ENCODE data around the gene GADL1. TPM values are rescaled to one million over a fixed set of nuclear protein-coding genes. Genes with fewer than 3 reads are reported as not detected.

The GADL1 gene
- polyA plus RNA-seq, 3 donors, result not detected

- intact Hi-C loops (cut with micrococcal nuclease), result no loop called here
- H3K27ac Mint-ChIP-seq, result peak overlapping the region in 2 of 7 donors; percentile 10 to 12
- peaks cover 34% of the 10 kb centered on the region for H3K4me1 Mint-ChIP-seq
- TF ChIP-seq CTCF (IDR thresholded peaks at IDR 0.05), result no peak
- no peak for DNase-seq
- H3K4me3 Mint-ChIP-seq, result no peak overlapping the region
- Histone ChIP-seq H3K9me3 (replicated peaks in 1 of 2; ENCODE audit: control insufficient read depth in 1 of 2, insufficient read depth in 1 of 2, low read length in 2 of 2) (no peaks in the 10 kb centered on the region), H4K20me1 (ENCODE audit: insufficient read depth, low read length) (peaks cover 99% of the 10 kb centered on the region), H3K9ac (ENCODE audit: insufficient read depth, low read length, poor library complexity, severe bottlenecking) (no peak overlapping the region), H3K4me2 (replicated peaks; ENCODE audit: extremely low read depth, low read length, poor library complexity, severe bottlenecking) (no peak overlapping the region), H3K27ac (ENCODE audit: low read depth in 1 of 2, low read length in 2 of 2) (no peak overlapping the region), H3K4me1 (ENCODE audit: control insufficient read depth in 1 of 2, insufficient read depth in 2 of 2, low read length in 2 of 2) (peaks cover 17 to 24% of the 10 kb centered on the region in 2 donors), H3K4me3 (replicated peaks in 1 of 3; ENCODE audit: low read depth in 2 of 3, low read length in 3 of 3) (no peak overlapping the region), H3K27me3 (ENCODE audit: control insufficient read depth in 2 of 2, insufficient read depth in 2 of 2, low read length in 2 of 2) (no peaks in the 10 kb centered on the region), H2AFZ (ENCODE audit: insufficient read depth, low read depth, low read length, poor library complexity, severe bottlenecking) (no peak overlapping the region), H3K36me3 (replicated peaks in 1 of 2; ENCODE audit: control insufficient read depth in 1 of 2, insufficient read depth in 2 of 2, low read length in 2 of 2) (peaks cover 49 to 91% of the 10 kb centered on the region in 2 donors), H3K79me2 (ENCODE audit: insufficient read depth, low read length) (peaks cover 57% of the 10 kb centered on the region)
- peaks cover 0 to 2% (median 0%) of the 10 kb centered on the region in 7 donors for H3K9me3 Mint-ChIP-seq
- WGBS (ENCODE audit: insufficient coverage), result 91% methylated on average over 3 of the region's 3 CpGs
- H3K27me3 Mint-ChIP-seq (ENCODE audit: low read depth in 3 of 3), result peaks cover 0 to 3% (median 0%) of the 10 kb centered on the region in 3 donors
- H3K36me3 Mint-ChIP-seq, result peaks cover 86 to 89% of the 10 kb centered on the region in 2 donors
Observed at GRCh38 chr3:30683769-30684168, 210.7 kb downstream of the GADL1 start.

GRCh38 chr3:30682434-30683155, 211.9 kb downstream of the GADL1 start:
- peak overlapping the region in 1 of 2 donors; percentile 62 for H3K27ac ChIP-seq (ENCODE audit: low read depth in 1 of 2, low read length in 2 of 2)
- H3K36me3 Mint-ChIP-seq, result peaks cover 85 to 89% of the 10 kb centered on the region in 2 donors
- intact Hi-C loops (cut with micrococcal nuclease), result no loop called here
- no peak for TF ChIP-seq CTCF (IDR thresholded peaks at IDR 0.05)
- H2AFZ ChIP-seq (ENCODE audit: insufficient read depth, low read depth, low read length, poor library complexity, severe bottlenecking), result no peak overlapping the region
- no peak overlapping the region for H3K9ac ChIP-seq (ENCODE audit: insufficient read depth, low read length, poor library complexity, severe bottlenecking)
- no peak overlapping the region for H3K4me3 ChIP-seq (replicated peaks in 1 of 3; ENCODE audit: low read depth in 2 of 3, low read length in 3 of 3)
- peaks cover 99% of the 10 kb centered on the region for H4K20me1 ChIP-seq (ENCODE audit: insufficient read depth, low read length)
- no peak overlapping the region for H3K4me3 Mint-ChIP-seq
- peaks cover 17 to 24% of the 10 kb centered on the region in 2 donors for H3K4me1 ChIP-seq (ENCODE audit: control insufficient read depth in 1 of 2, insufficient read depth in 2 of 2, low read length in 2 of 2)
- peaks cover 0 to 2% (median 0%) of the 10 kb centered on the region in 7 donors for H3K9me3 Mint-ChIP-seq
- peak in 2 of 3 donors; percentile 14 to 18 for DNase-seq
- H3K27me3 Mint-ChIP-seq (ENCODE audit: low read depth in 3 of 3), result peaks cover 0 to 3% (median 0%) of the 10 kb centered on the region in 3 donors
- peaks cover 31% of the 10 kb centered on the region for H3K4me1 Mint-ChIP-seq
- peaks cover 62% of the 10 kb centered on the region for H3K79me2 ChIP-seq (ENCODE audit: insufficient read depth, low read length)
- WGBS (ENCODE audit: insufficient coverage), result no CpG with 5 or more reads among the region's 1 CpG
- peak overlapping the region in 5 of 7 donors; percentile 39 to 77 (median 54) for H3K27ac Mint-ChIP-seq
- no peaks in the 10 kb centered on the region for H3K9me3 ChIP-seq (replicated peaks in 1 of 2; ENCODE audit: control insufficient read depth in 1 of 2, insufficient read depth in 1 of 2, low read length in 2 of 2)
- H3K27me3 ChIP-seq (ENCODE audit: control insufficient read depth in 2 of 2, insufficient read depth in 2 of 2, low read length in 2 of 2), result no peaks in the 10 kb centered on the region
- H3K4me2 ChIP-seq (replicated peaks; ENCODE audit: extremely low read depth, low read length, poor library complexity, severe bottlenecking), result no peak overlapping the region
- H3K36me3 ChIP-seq (replicated peaks in 1 of 2; ENCODE audit: control insufficient read depth in 1 of 2, insufficient read depth in 2 of 2, low read length in 2 of 2), result peaks cover 46 to 91% of the 10 kb centered on the region in 2 donors

Data from CD14-positive monocyte (primary cell).